ENCODE measurements around the gene CD59.

DNA sequence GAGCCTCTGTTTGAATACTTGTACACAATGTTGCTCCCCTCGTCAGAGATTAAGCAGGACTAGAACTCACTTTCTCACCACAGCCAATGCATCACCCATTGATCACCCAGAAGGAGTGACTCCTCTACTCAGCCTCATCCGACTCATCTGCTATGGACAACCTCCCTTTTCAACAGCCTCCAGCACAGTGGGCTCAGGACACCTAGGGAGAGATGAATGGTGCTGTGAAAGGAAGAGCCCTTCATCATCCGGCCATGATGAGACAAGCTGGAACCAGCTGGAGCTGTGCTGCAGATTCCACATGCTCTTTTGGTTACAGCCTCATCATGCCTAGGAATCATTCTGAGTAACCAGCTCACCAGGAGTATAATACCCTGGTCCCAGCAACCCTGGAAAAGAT is 51.1 kb downstream of the CD59 start:
- TF ChIP-seq CTCF (IDR thresholded peaks at IDR 0.05; ENCODE audit: borderline replicate concordance, extremely low read depth, low read length, poor library complexity, severe bottlenecking) (no peak), EZH2 (IDR thresholded peaks at IDR 0.05; ENCODE audit: borderline replicate concordance, low read depth, low read length, severe bottlenecking) (no peak)

Data from DND-41 (cell line).